Mucosa of descending colon (tissue), 3 donors: ENCODE measurements around the gene TFAP2A. TPM values are rescaled to one million over a fixed set of nuclear protein-coding genes. Genes with fewer than 3 reads are reported as not detected.

Experiments used
- ATAC-seq: fragments of 200-7000 bp; cut with Tn5 transposase; one replicate; pipeline ENCODE4 v1.9.1; 2020; ENCODE audit warnings: mild to moderate bottlenecking, moderate library complexity
- DNase-seq, 3 donors: peaks; one replicate each; pipeline ENCODE4 v3.0.0-alpha.2; 2020
- H3K36me3 ChIP-seq: fragments of 200-600 bp; one replicate; pipeline ENCODE4 v1.8.0; 2021; ENCODE audit warnings: low read depth, mild to moderate bottlenecking
- H3K4me1 ChIP-seq: fragments of 200-600 bp; one replicate; pipeline ENCODE4 v1.8.0; 2021; ENCODE audit warnings: low read depth, mild to moderate bottlenecking
- H3K4me3 ChIP-seq: fragments of 200-600 bp; one replicate; pipeline ENCODE4 v1.8.0; 2021; ENCODE audit warnings: mild to moderate bottlenecking
- H3K9me3 ChIP-seq: fragments of 200-600 bp; one replicate; pipeline ENCODE4 v1.8.0; 2021; ENCODE audit warnings: mild to moderate bottlenecking
- intact Hi-C, 2 donors: fragments of 100-400 bp; cut with DNase I in 1 of 2; cut with micrococcal nuclease in 1 of 2; formaldehyde crosslinking; loops; one replicate each; pipeline versions ENCODE4 v1.11.0 to v1.11.1; 2022; cut with DNase I, micrococcal nuclease
- total RNA-seq, 3 donors: library from RNA; stranded (reverse); fragmentation: NEBNext Ultra II Directional in 2 of 3; extraction: Animal tissue kit (Norgen Biotek cat#: 25700) in 2 of 3; gene quantifications; one replicate each; pipeline versions ENCODE4 v1.2.1 to v1.2.4, GENCODE V29; 2021 to 2023
- TF ChIP-seq, protein P1 (sequence below): fragments of 200-600 bp; IDR thresholded peaks from one replicate; pipeline ENCODE4 v1.8.0; 2022; ENCODE audit warnings: antibody characterized with exemption, mild to moderate bottlenecking
- donor health status: DM: no; HTN: no; CAD: no; lungs with moderate emphysema.
- donor health status: DM: no; HTN: no; CAD: no.
- donor health status: DM: no; HTN: yes; CAD: no.

Gene TFAP2A
- total RNA-seq, 3 donors from 2014 or later: 0.09 to 0.98 (median 0.53) TPM

DNA sequence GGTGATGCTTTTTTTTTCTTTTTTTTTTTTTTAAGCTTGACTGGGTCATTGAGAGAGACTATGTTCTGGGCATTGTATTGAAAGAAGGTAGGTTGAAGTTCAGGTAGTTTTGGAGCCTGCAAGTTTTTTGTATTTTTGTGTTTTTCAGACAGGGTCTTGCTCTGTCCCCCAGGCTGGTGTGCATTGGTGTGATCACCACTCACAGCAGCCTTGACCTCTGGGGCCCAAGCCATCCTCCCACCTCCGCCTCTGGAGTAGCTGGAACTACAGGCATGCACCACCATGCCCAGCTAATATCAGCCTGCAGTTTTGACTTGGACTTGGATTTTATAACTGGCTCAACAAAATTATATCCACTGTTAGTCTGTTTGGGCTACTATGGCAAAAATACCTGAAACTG, 31.7 kb upstream of the TFAP2A start:
- intact Hi-C loops: no loop called here
- TF ChIP-seq, protein P1, sequence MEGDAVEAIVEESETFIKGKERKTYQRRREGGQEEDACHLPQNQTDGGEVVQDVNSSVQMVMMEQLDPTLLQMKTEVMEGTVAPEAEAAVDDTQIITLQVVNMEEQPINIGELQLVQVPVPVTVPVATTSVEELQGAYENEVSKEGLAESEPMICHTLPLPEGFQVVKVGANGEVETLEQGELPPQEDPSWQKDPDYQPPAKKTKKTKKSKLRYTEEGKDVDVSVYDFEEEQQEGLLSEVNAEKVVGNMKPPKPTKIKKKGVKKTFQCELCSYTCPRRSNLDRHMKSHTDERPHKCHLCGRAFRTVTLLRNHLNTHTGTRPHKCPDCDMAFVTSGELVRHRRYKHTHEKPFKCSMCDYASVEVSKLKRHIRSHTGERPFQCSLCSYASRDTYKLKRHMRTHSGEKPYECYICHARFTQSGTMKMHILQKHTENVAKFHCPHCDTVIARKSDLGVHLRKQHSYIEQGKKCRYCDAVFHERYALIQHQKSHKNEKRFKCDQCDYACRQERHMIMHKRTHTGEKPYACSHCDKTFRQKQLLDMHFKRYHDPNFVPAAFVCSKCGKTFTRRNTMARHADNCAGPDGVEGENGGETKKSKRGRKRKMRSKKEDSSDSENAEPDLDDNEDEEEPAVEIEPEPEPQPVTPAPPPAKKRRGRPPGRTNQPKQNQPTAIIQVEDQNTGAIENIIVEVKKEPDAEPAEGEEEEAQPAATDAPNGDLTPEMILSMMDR: no peak
- DNase-seq: no peak

DNA sequence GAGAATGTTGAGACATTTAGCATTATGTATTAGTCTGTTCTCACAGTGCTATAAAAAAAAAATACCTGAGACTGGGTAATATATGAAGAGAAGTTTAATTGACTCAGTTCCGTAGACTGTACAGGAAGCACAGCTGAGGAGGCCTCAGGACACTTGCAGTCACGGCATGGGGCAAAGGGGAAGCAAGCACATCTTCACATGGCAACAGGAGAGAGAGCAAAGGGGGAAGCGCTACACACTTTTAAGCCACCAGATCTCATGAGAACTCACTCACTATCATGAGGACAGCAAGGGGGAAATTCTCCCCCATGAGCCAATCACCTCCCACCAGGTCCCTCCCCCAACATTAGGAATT, 26.8 kb upstream of the TFAP2A start:
- ATAC-seq (no peak), DNase-seq (no peak)
- H3K4me3 ChIP-seq: no peak overlapping the region
- intact Hi-C loops: no loop called here
- no peaks in the 10 kb centered on the region for H3K9me3 ChIP-seq
- H3K4me1 ChIP-seq: no peaks in the 10 kb centered on the region
- TF ChIP-seq, protein P1: no peak
- no peaks in the 10 kb centered on the region for H3K36me3 ChIP-seq

More for the DNA sequence above, 31.7 kb upstream of the TFAP2A start:
- H3K4me1 ChIP-seq: no peaks in the 10 kb centered on the region
- no peaks in the 10 kb centered on the region for H3K9me3 ChIP-seq
- H3K36me3 ChIP-seq: no peaks in the 10 kb centered on the region
- no peak overlapping the region for H3K4me3 ChIP-seq
- no peak for ATAC-seq

DNA sequence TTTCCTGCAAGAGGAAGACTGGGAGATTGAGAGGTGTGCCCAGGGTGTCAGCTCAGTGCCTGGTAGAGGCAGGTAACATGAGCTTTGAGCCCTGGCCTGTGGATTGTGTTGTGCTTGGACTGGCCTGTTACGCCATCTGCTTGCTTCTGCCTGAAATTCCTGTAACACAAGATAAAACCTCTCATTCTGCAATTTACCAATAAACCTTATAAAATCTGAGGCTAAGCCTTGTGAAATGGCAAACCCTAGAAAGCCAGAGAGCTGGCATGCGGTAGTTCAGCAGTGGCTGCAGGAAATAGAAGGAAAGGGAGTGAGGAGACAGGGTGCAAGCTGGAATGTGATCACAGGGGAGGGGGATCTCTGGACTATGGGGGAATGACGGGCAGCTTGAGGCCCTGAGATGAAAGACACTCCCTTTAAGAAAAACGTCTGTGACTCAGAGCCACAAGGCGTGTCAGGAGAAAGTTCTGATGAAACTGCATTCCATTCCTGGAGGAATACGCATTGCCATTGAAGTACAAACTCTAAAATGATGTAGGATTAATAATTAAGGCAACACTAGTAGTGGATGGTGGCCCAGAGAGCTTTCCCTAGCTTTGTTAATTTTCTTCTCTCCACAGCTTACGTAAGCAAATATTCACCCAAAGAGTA, 26.3 kb upstream of the TFAP2A start:
- Histone ChIP-seq H3K9me3 (no peaks in the 10 kb centered on the region), H3K4me1 (no peaks in the 10 kb centered on the region), H3K4me3 (no peak overlapping the region), H3K36me3 (no peaks in the 10 kb centered on the region)
- intact Hi-C loops: no loop called here
- DNase-seq: no peak
- peak; percentile 25 for ATAC-seq
- TF ChIP-seq, protein P1: no peak

DNA sequence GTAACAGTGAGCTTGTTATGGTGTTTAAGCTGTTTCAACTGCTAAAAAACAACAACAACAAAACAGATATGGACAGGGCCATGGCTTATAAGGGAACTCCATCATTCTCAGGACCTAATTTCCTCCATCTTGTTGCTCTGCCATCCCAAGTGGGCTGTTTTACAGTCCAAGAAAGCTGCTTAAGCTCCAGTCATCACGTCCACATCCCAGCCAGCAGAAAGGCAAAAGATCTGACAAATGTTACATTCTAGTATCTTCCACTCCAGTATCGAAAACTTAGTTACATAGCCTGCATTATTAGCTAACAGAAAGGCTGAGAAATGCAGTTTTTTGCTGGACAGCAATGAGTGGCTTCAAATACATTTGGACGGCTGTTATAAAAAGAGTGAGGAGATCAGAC, 23.0 kb upstream of the TFAP2A start:
- TF ChIP-seq, protein P1: no peak
- ATAC-seq (no peak), DNase-seq (no peak)
- Histone ChIP-seq H3K9me3 (no peaks in the 10 kb centered on the region), H3K4me3 (no peak overlapping the region), H3K4me1 (no peaks in the 10 kb centered on the region), H3K36me3 (no peaks in the 10 kb centered on the region)
- intact Hi-C loops: loop anchor here (10.0 kb wide), 2 partner anchors 403 to 1453 kb away; no protein-coding TSS in a partner anchor

DNA sequence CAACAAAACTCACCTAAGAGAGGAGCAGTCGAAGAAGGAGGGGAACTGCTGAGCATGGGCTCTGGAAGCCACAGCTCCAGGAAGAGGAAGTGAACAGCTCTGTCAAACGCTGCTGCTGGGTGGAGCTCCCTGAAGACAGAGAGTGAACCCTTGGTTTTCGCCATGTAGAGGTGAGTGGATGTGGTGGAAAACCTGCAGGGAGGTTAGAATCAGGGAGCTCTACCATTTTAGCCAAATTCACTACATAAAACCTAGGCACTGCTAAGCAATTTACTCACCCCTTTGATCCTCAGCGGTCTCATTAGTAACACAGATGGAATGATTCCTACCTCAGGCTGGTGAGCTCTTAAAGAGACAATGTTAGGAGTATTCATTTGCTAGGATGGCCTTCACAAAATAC, 19.4 kb upstream of the TFAP2A start:
- ATAC-seq (peak; percentile 44), DNase-seq (no peak)
- intact Hi-C loops: loop anchor here (10.0 kb wide), 2 partner anchors 399 to 1449 kb away; no protein-coding TSS in a partner anchor
- Histone ChIP-seq H3K9me3 (no peaks in the 10 kb centered on the region), H3K36me3 (no peaks in the 10 kb centered on the region), H3K4me1 (no peaks in the 10 kb centered on the region), H3K4me3 (no peak overlapping the region)
- TF ChIP-seq, protein P1: no peak
